Measurements from ENCODE around the gene TMED10.
A peak's percentile ranks its signal among the peaks of the same experiment; 100 is the strongest.
"Not testable (repeated sequence)": the region's sequence is repeated elsewhere in the genome, so short reads cannot be mapped to it uniquely, and the experiment has no call there.

Gene TMED10

GRCh38 chr14:75127474-75127820 is 49.0 kb downstream of the TMED10 start:
- DNase-seq (ENCODE audit: low read depth): not testable (repeated sequence)

GRCh38 chr14:75126679-75127473 is 49.5 kb downstream of the TMED10 start, which contains the start of gene NEK9:
Gene NEK9, minus strand, starts transcription at chr14:75127048. Its CDS starts 127 bp downstream, at chr14:75126921.
- peak; percentile 77 for DNase-seq (ENCODE audit: low read depth)

GRCh38 chr14:75126121-75126544 is 50.3 kb downstream of the TMED10 start:
- DNase-seq (ENCODE audit: low read depth): no peak

DNA sequence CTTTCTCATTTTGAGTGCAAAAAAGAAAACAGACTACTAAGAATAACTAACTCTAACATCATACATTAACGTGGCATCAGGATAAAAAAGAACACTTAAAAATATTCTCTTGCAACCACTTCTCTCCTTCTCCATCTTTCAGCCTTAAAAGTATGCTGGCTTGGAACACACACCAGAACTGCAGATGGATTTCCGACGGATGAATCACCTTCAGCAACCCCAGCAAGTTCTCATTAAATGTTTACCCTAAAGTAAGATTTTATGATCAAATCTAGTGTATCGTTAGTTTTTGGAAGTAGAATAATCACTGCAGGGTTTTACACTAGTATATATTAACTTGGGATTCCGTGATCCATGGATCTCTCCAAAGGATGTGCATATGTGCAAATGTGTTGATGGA is 50.8 kb downstream of the TMED10 start:
- no peak for DNase-seq (ENCODE audit: low read depth)

DNA sequence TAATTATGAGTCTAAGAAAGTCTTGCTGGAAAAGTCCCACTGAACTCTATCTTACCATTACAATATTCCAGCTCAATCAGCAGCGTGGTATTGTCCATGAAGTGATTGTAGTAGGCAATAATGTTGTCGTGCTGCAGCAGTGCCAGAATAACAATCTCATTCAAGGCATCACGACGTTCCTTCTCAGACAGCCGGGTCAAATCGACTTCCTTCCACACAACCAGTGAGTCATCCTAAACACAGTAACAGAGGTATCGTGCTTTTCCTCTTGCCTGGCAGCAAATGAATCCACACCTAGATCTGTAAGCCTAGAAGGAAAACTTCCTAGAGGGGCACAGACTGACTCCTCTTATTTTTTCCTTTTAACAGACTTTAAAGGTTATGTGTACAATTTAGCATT is 52.4 kb downstream of the TMED10 start:
- DNase-seq (ENCODE audit: low read depth): no peak

DNA sequence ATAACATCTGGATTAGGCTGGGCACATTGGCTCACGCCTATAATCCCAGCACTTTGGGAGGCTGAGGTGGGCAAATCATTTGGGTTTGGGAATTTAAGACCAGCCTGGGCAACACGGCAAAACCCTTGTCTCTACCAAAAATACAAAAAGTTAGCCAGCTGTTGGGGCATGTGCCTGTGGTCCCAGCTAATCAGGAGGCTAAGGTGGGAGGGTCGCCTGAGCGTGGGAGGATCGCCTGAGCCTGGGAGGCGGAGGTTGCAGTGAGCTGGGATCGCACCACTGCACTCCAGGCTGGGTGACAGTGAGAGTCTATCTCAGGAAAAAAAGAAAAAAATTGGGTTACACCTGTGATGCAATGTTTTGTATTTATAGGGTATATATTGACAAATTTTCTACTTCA is 54.9 kb downstream of the TMED10 start:
- DNase-seq (ENCODE audit: low read depth): no peak

GRCh38 chr14:75120541-75121291 is 55.7 kb downstream of the TMED10 start:
- no peak for DNase-seq (ENCODE audit: low read depth)

DNA sequence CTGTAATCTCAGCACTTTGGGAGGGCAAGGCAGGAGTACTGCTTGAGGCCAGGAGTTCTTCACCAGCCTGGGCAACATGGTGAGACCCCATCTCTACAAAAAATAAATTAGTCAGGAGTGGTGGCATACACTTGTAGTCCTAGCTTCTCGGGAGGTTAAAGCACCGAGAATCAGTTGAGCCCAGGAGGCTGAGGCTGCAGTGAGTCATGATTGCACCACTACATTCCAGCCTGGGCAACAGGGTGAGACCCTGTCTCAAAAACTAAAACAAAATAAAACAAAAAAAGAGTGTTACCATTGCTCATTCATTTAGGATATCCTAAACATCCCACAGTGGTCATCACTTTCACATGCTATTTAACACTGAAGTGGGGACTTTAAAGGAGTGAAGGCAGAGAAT is 57.4 kb downstream of the TMED10 start:
- DNase-seq (ENCODE audit: low read depth): no peak

DNA sequence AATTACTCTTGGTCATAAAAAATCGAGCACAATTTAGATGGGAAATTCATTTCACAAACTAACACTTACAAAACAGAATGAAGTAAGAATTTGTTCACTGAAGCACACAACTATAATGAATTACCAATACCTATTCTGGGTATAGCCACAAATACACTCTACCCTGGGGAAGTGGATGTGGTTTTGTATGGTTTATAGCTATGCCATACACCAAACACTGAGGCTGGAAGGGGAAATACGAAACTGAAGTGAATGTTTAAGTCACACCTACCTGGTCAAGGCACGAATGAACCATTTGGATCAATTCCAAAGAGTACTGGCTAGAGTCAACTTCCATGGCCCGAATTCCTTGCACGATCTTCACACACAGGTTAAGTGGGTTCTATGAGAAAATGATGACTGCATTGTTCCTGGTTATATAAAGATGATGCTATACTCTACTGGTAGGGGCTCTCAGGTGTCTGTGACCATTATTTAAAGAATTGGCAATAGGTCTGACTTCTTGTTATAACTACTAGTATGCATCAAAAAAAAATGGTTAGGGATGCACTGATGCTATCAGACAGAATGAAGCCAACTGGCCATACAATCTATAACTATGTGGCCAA is 62.4 kb downstream of the TMED10 start:
- DNase-seq (ENCODE audit: low read depth): no peak

DNA sequence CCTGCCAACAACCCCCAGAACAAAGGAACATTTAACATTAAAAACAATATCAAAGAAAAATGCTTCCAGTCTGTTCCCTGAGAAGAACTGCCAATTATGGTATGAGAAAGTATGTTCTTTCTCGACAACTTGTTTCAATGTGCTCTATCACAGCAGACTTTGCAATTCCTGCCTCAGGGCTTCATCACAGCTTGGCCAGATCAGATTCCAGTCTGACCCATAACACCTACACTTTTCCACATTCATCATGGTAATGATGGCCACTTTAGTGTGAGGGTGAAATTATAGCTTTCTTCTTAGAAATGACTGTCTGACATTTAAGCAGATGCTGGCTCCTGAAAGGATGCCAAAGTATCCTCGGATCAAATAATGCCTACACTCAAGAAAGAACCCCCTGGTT is 66.5 kb downstream of the TMED10 start:
- DNase-seq (ENCODE audit: low read depth): no peak

- no peak for DNase-seq (ENCODE audit: low read depth)
Observed at GRCh38 chr14:75107186-75107585, 69.2 kb downstream of the TMED10 start.

DNA sequence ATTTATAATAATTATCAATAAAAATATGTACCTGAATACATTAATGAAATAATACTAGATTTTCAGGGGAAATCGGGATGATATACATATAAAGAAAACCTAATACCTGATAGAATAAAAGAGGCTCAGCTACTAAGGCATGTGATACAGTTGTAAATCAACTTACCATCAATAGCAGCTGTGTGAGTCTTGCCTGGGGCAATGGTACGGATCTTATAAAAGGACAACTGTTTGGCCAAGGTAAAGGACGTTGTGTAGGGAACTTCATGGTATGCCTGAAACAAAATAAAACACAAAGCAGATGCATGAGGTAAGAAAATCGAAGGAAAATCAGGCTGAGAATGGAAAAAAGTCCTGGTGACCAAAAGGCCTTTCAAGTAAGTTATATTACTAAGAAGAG is 74.9 kb downstream of the TMED10 start:
- no peak for DNase-seq (ENCODE audit: low read depth)

DNA sequence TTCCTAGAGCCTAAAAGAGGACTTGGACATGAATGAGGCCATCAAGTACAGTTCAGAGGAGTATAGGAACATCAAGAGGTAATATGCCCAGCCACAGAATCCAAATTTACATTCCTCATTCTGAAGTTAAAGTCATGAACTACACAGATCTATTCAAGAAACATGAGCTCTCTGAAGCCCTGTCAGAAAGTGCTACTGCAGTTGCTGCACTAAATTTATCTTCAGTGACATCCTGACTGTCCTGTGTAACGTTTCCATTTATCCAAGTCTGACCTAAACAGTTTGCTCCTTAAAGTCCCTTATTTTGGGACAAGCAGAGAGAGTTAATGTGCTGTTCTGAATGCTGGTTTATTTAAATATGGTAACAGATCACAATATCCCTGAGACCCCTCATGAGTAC is 77.7 kb downstream of the TMED10 start:
- no peak for DNase-seq (ENCODE audit: low read depth)

DNA sequence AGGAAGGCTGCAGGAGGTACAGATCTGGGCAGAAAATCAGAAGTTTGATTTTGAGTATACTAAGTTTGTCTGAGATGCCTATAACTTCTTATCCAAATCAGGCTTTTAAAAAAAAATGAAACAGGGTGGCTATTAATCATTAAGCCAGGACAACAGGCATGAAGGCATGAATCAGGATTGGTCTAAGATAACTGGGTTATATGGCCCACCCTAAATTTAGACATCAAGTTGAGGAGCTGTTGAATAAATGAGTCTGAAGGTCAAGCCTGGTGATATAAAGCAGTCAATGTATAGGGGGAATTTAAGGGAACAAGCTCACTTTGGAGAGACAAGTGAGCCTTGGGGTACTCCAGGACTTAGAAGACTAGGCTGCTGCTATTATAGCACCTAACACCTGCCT is 78.2 kb downstream of the TMED10 start:
- no peak for DNase-seq (ENCODE audit: low read depth)

DNA sequence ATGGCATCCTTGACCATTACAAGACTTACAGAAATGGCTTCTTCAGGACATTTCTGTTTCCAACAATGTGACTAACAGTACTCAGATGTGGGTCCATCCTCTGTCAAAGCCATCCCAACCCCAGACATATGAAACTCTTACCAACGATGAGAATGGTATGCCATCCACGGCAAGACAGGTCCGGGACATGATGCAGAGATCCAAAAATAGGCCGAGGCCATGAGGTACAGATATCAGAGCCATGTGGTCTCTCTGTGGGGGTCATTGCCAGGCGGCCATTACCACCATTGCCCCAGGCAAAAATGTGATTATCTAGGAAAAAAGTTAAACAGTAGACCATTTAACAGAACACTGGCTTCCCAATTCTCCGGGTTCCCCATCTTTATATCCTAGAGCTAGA is 79.5 kb downstream of the TMED10 start:
- DNase-seq (ENCODE audit: low read depth): no peak

- no peak for DNase-seq (ENCODE audit: low read depth)
Observed at GRCh38 chr14:75095690-75096089, 80.7 kb downstream of the TMED10 start.

DNA sequence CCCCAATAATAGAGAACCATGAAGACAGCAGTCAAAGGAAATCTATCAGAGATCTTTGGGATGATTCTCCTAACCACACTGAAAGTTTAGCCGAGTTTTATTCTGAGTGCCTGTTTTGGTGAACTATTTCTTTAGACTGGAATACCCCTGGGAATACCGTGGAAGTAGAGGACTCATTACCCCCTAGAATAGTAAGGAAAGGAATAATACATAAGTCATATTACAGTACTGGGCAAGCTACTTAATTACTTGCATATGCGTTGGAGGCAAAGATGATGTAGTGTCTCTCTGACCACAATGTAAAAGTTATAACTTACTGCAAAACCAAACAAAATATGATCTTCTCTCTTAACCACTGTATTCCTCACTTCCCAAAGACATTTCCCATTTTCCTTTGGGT is 81.5 kb downstream of the TMED10 start:
- no peak for DNase-seq (ENCODE audit: low read depth)

- DNase-seq (ENCODE audit: low read depth): no peak
Observed at GRCh38 chr14:75092698-75093097, 83.7 kb downstream of the TMED10 start.

DNA sequence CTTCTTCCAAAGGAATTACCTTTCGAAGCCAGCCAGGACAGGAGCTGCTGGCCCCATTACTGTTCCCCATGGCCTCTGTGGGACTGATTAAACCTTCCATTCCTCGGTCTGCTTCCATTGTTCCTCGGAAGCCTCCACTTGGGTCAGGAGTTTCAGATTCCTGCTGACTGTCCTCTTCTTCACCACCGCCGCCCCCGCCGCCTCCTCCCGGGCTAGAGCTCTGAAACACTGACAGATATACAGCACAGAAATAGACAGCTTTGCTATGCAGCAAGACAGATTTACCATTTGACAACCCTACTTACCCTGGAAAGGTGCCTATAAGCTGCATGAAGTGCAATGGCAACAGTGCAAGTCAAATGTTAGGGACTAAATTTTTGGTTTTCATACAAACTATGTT is 85.2 kb downstream of the TMED10 start:
- no peak for DNase-seq (ENCODE audit: low read depth)

DNA sequence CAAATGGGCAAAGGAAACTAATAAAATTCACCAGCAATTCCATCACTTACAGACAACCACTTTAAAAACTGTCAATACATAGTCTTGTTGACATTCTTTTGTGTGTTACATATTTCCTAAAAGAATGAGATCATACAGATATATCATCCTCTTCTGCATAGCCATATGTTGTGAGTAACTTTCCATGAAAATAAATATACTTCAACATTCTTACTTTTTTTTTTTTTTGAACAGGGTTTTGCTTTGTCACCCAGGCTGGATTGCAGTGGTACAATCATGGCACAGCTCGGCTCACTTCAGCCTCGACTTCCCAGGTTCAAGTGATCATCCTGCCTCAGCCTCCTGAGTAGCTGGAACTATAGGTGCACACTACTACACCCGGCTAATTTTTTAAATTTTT is 86.1 kb downstream of the TMED10 start:
- no peak for DNase-seq (ENCODE audit: low read depth)

- peak; percentile 12 for DNase-seq (ENCODE audit: low read depth)
Observed at GRCh38 chr14:75088566-75089373, 87.6 kb downstream of the TMED10 start.

- DNase-seq (ENCODE audit: low read depth): no peak
Observed at GRCh38 chr14:75088153-75088552, 88.3 kb downstream of the TMED10 start.

All from stimulated activated CD8-positive, alpha-beta memory T cell treated with anti-CD3 and anti-CD28 coated beads, Interleukin-15, amount 100 ng/mL, for 1 hour (primary cell).